G401 (cell line): ENCODE results near the gene NOL12. TPM values are rescaled to one million over a fixed set of nuclear protein-coding genes. Genes with fewer than 3 reads are reported as not detected.

ENCODE experiments used
- DNase-seq: peaks from one replicate; pipeline ENCODE4 v3.0.0-alpha.2; 2015; ENCODE audit warnings: low spot score
- in situ Hi-C: cut with HindIII; loops from 2 replicates; pipeline ENCODE4 v1.10.0; 2016; ENCODE audit warnings: low sequenced_read_pairs, mixed read lengths
- total RNA-seq: library from RNA; depleted of rRNA; stranded (reverse); fragments of >200 nt; shearing (Covaris generic); gene quantifications from 2 replicates; pipeline ENCODE4 v1.2.3, GENCODE V29; 2014; rRNA removed

The NOL12 gene
- total RNA-seq, 1 experiment from 2014 or later, result 44.8 TPM

DNA sequence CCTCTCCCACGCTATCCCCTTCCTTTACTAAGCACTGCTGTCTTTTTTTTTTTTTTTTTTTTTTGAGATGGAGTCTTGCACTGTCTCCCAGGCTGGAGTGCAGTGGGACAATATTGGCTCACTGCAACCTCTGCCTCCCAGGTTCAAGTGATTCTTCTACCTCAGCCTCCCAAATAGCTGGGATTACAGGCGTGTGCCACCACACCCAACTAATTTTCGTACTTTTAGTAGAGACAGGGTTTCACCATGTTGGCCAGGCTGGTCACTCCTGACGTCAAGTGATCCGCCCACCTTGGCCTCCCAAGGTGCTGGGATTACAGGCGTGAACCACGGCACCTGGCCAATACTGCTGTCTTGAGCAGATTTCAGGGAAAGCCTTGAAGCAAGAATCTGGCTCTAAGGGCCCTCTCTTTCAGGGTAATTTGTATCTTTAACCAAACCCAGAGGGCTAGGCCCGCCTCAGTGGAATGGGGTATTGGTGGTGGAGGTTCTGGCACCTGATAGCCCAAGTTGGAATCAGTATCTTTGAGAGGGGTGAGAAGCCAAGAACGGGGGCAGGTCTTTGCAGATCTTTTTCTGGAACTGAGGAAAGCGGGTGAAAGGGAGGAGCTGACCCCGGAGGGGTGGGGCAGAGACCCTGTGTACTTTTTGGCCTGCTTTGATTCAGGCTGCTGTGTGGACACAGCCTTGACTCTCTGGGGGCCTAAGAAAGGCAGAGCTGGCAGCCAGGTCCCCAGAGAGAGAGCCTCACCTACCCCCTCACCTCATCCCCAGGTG is 47.7 kb downstream of the NOL12 start:
- no peak for DNase-seq
- in situ Hi-C loops, result no loop called here

GRCh38 chr22:37734402-37734700 is 48.2 kb downstream of the NOL12 start:
- in situ Hi-C loops, result no loop called here
- no peak for DNase-seq

DNA sequence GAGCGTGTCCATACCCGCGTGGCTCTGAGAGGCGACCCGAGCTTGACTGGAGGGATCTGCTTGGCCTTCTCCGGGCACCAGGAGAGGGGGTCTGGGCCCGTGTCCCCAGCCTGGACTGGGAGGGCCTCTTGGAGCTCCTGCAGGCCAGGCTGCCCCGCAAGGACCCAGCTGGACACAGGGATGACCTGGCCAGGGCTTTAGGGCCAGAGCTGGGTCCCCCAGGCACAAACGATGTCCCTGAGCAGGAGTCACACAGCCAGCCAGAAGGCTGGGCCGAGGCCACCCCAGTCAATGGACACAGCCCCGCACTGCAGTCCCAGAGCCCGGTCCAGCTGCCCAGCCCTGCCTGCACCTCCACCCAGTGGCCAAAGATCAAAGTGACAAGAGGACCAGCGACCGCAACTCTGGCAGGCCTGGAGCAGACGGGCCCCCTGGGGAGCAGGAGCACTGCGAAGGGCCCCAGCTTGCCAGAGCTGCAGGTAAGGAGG is 48.9 kb downstream of the NOL12 start:
- in situ Hi-C loops, result no loop called here
- DNase-seq, result peak; percentile 23

DNA sequence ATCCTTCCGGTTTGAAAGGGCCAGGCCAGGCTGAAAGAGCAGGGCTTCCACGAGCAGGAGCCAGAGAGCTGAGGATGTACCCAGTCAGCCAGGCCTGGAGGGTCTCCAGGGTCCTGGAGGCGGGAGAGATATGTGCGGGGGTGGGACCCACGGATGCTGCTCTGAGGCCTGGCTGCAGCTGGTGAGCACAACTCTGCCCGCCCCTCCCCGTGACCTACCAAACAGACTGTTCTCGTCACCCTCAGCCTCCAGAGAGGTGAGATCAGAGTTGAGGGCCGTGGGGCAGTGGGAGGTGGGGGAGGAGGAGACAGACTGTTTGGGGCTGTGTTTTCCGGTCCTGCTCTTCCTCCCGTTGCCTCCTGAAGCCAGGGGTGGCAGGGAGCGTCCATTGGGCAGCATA is 52.9 kb downstream of the NOL12 start:
- in situ Hi-C loops, result no loop called here
- no peak for DNase-seq

- in situ Hi-C loops, result no loop called here
Observed at GRCh38 chr22:37739611-37740049, 53.5 kb downstream of the NOL12 start.

GRCh38 chr22:37740455-37741311 is 54.5 kb downstream of the NOL12 start:
- no peak for DNase-seq
- in situ Hi-C loops, result no loop called here

More at GRCh38 chr22:37739611-37740049, 53.5 kb downstream of the NOL12 start:
- DNase-seq, result no peak

DNA sequence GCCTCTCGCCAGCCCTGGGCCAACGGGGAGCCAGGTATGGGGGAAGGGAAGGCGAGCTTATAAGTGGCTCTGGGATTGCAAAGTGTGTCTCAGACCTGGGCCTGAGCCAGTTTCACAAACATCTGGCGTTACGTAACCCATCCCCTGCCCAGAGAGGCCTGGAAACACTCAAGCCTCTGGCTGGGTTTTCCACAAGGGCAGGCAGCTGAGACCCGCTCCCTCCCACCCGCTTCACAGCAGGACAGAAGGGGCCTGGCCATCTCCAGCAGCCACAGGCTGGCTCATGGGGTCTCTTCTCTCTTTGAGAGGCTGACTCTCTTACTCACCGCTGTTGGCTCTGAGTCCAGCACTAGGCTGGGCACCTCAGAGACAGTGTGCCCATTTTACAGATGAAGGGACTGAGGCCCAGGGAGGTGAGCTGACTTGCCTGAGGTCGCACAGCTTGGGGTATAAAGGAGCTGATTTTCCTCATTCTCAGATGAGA is 55.2 kb downstream of the NOL12 start:
- in situ Hi-C loops, result no loop called here
- DNase-seq, result no peak

GRCh38 chr22:37742376-37743171 is 56.4 kb downstream of the NOL12 start:
- in situ Hi-C loops, result no loop called here
- DNase-seq, result no peak

Other genes starting within 250 kb of the NOL12 start
- 3.3 and 10.6 TPM in 2 replicates for gene MFNG, start 200.0 kb upstream of the NOL12 start, total RNA-seq
- gene CARD10, start 166.9 kb upstream of the NOL12 start, total RNA-seq, result 18.3 and 26.0 TPM in 2 replicates
- 25.2 and 32.6 TPM in 2 replicates for gene CDC42EP1, start 125.9 kb upstream of the NOL12 start, total RNA-seq
- not detected in 2 replicates for gene LGALS2, start 106.3 kb upstream of the NOL12 start, total RNA-seq
- gene GGA1, start 77.5 kb upstream of the NOL12 start, total RNA-seq, result 42.0 and 42.5 TPM in 2 replicates
- gene SH3BP1, start 46.7 kb upstream of the NOL12 start, total RNA-seq, result 13.2 and 21.9 TPM in 2 replicates
- 49.0 and 62.3 TPM in 2 replicates for gene PDXP, start 27.6 kb upstream of the NOL12 start, total RNA-seq
- 435 and 601 TPM in 2 replicates for gene LGALS1, start 10.7 kb upstream of the NOL12 start, total RNA-seq
- gene TRIOBP, start 10.7 kb downstream of the NOL12 start, total RNA-seq, result 80.9 and 98.8 TPM in 2 replicates
- gene GCAT, start 121.6 kb downstream of the NOL12 start, total RNA-seq, result 35.6 and 44.6 TPM in 2 replicates
- gene GALR3, start 137.0 kb downstream of the NOL12 start, total RNA-seq, result not detected in 2 replicates
- 41.7 and 46.3 TPM in 2 replicates for gene ANKRD54, start 158.0 kb downstream of the NOL12 start, total RNA-seq
- gene EIF3L, start 163.1 kb downstream of the NOL12 start, total RNA-seq, result 595 and 685 TPM in 2 replicates
- 20.4 and 27.6 TPM in 2 replicates for gene MICALL1, start 220.0 kb downstream of the NOL12 start, total RNA-seq